MG63 (cell line): Measurements from ENCODE around the gene CTNNA3. TPM values are rescaled to one million over a fixed set of nuclear protein-coding genes. Genes with fewer than 3 reads are reported as not detected.

ENCODE experiments used
- DNase-seq: peaks from one replicate; pipeline ENCODE4 v3.0.0-alpha.2; 2020
- H3K27me3 ChIP-seq: fragments of 250-450 bp; sonication (Bioruptor Pico); 2 replicates; pipeline ENCODE4 v1.5.1; 2020; ENCODE audit warnings: mild to moderate bottlenecking, moderate library complexity
- H3K36me3 ChIP-seq: fragments of 250-450 bp; sonication (Bioruptor Pico); 2 replicates; pipeline ENCODE4 v1.5.1; 2020; ENCODE audit warnings: mild to moderate bottlenecking, moderate library complexity
- H3K4me3 ChIP-seq: fragments of 250-450 bp; sonication (Bioruptor Pico); 2 replicates; pipeline ENCODE4 v1.5.1; 2020; ENCODE audit warnings: mild to moderate bottlenecking, moderate library complexity
- H3K9me3 ChIP-seq: fragments of 250-450 bp; sonication (Bioruptor Pico); 2 replicates; pipeline ENCODE4 v1.5.1; 2020; ENCODE audit warnings: mild to moderate bottlenecking, moderate library complexity
- total RNA-seq: library from RNA; depleted of rRNA; stranded (reverse); fragments of >200 nt; shearing (Covaris generic); gene quantifications from 2 replicates; pipeline ENCODE4 v1.2.3, GENCODE V29; 2014; ENCODE audit warnings: low replicate concordance

The CTNNA3 gene
- total RNA-seq, 1 experiment from 2014 or later: not detected

GRCh38 chr10:66698069-66698468, 997.9 kb downstream of the CTNNA3 start:
- no peak for DNase-seq
- Histone ChIP-seq H3K36me3 (no peaks in the 10 kb centered on the region), H3K4me3 (no peak overlapping the region), H3K9me3 (no peaks in the 10 kb centered on the region), H3K27me3 (no peaks in the 10 kb centered on the region)

GRCh38 chr10:66695046-66695445, 1000.9 kb downstream of the CTNNA3 start:
- no peaks in the 10 kb centered on the region for H3K9me3 ChIP-seq
- no peaks in the 10 kb centered on the region for H3K36me3 ChIP-seq
- no peaks in the 10 kb centered on the region for H3K27me3 ChIP-seq
- H3K4me3 ChIP-seq: no peak overlapping the region
- DNase-seq: no peak

- H3K9me3 ChIP-seq: no peaks in the 10 kb centered on the region
- no peak for DNase-seq
- H3K36me3 ChIP-seq: no peaks in the 10 kb centered on the region
- H3K27me3 ChIP-seq: no peaks in the 10 kb centered on the region
- no peak overlapping the region for H3K4me3 ChIP-seq
Observed at GRCh38 chr10:66684581-66684980, 1011.4 kb downstream of the CTNNA3 start.

GRCh38 chr10:66680886-66681285, 1015.1 kb downstream of the CTNNA3 start:
- H3K4me3 ChIP-seq: no peak overlapping the region
- no peak for DNase-seq
- no peaks in the 10 kb centered on the region for H3K36me3 ChIP-seq
- H3K9me3 ChIP-seq: no peaks in the 10 kb centered on the region
- no peaks in the 10 kb centered on the region for H3K27me3 ChIP-seq

GRCh38 chr10:66678521-66678920, 1017.5 kb downstream of the CTNNA3 start:
- H3K9me3 ChIP-seq: no peaks in the 10 kb centered on the region
- H3K4me3 ChIP-seq: no peak overlapping the region
- H3K36me3 ChIP-seq: no peaks in the 10 kb centered on the region
- H3K27me3 ChIP-seq: no peaks in the 10 kb centered on the region
- no peak for DNase-seq

DNA sequence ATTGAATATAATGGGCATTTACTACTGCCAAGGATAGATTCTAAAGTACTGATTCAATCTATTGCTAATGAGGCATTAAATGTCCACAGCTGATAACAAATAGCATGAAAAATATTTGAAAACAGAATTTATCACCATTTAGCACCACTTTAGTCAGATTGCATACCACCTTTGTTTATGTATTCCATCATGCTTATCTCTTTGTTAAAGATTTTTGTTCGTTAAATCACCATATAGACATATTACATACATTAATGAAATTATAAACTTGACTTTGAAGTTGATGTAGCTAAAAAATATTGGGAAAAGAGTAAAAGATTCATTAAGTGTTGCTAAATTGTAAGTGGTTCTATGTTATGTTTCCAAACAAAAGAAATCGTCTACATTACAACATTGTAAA, 1022.9 kb downstream of the CTNNA3 start:
- Histone ChIP-seq H3K4me3 (no peak overlapping the region), H3K9me3 (no peaks in the 10 kb centered on the region), H3K36me3 (no peaks in the 10 kb centered on the region), H3K27me3 (0 out of 2 replicates have a peak, but pooled peaks cover 3% of the 10 kb centered on the region)
- DNase-seq: no peak

DNA sequence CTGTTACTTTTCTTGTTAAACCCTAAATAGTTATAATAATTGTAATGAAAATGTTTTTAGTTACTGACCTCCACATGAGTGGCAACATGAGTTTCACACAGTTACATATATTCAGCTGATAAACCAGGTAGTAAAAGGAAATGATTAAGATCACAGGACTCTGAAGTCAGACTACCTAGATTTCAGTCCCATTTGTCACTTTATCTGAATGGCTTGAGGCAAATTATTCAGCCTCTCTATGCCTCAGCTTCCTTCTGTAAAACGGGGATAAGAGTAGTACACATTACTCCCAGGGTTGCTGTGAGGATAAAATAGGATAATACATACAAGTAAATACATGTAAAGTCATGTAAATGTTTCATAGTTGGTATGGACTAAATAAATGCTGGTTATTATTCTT, 1024.4 kb downstream of the CTNNA3 start:
- Histone ChIP-seq H3K36me3 (no peaks in the 10 kb centered on the region), H3K4me3 (no peak overlapping the region), H3K9me3 (no peaks in the 10 kb centered on the region), H3K27me3 (0 out of 2 replicates have a peak, but pooled peaks cover 3% of the 10 kb centered on the region)
- DNase-seq: no peak

GRCh38 chr10:66671064-66671463, 1024.9 kb downstream of the CTNNA3 start:
- no peaks in the 10 kb centered on the region for H3K36me3 ChIP-seq
- H3K4me3 ChIP-seq: no peak overlapping the region
- H3K27me3 ChIP-seq: 0 out of 2 replicates have a peak, but pooled peaks cover 3% of the 10 kb centered on the region
- H3K9me3 ChIP-seq: no peaks in the 10 kb centered on the region
- no peak for DNase-seq

- no peaks in the 10 kb centered on the region for H3K27me3 ChIP-seq
- H3K9me3 ChIP-seq: peaks cover 6% of the 10 kb centered on the region
- H3K4me3 ChIP-seq: no peak overlapping the region
- no peaks in the 10 kb centered on the region for H3K36me3 ChIP-seq
- no peak for DNase-seq
Observed at GRCh38 chr10:66656499-66656898, 1039.5 kb downstream of the CTNNA3 start.

GRCh38 chr10:66654861-66655260, 1041.1 kb downstream of the CTNNA3 start:
- Histone ChIP-seq H3K27me3 (no peaks in the 10 kb centered on the region), H3K36me3 (no peaks in the 10 kb centered on the region), H3K9me3 (peaks cover 6% of the 10 kb centered on the region), H3K4me3 (no peak overlapping the region)
- DNase-seq: no peak

- DNase-seq: no peak
- no peaks in the 10 kb centered on the region for H3K27me3 ChIP-seq
- H3K4me3 ChIP-seq: no peak overlapping the region
- peaks cover 6% of the 10 kb centered on the region for H3K9me3 ChIP-seq
- no peaks in the 10 kb centered on the region for H3K36me3 ChIP-seq
Observed at GRCh38 chr10:66651308-66652082, 1044.5 kb downstream of the CTNNA3 start.

DNA sequence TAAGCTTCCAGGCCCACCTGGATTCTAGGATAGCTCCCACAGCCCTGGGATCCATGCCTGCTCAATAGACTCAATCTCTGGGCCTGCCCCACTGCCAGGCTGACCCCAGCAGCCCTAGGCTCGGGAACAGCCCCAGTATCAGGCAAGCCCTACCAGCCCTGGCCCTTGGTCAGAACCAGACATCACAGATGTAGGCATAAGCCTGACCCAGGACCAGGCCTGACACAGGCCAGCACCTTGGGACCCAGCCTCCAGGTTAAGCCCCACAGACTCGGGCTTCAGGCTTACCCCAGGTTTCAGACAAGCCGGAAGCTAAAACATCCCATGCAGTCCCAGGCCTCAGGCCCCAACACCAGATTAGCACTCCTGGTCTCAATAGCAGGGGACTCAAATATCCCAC, 1046.4 kb downstream of the CTNNA3 start:
- Histone ChIP-seq H3K4me3 (no peak overlapping the region), H3K27me3 (no peaks in the 10 kb centered on the region), H3K9me3 (peaks cover 6% of the 10 kb centered on the region), H3K36me3 (no peaks in the 10 kb centered on the region)
- no peak for DNase-seq

DNA sequence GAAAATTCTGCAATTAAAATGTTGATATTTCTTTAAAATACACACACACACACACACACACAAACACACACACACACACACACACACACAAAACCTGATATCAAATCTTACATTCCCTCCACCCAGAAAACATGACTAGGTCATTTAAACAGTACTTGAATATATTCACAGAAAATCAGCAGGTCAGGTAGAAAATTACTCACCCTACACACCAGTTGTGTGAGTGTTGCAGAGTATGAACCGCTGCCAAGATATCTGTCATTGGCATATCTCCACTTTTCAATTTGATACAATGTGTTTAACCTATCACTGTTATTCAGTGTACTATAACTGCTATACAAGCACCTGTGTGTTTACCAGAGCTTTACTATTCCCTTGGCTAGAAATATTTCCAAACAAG, 1053.8 kb downstream of the CTNNA3 start:
- Histone ChIP-seq H3K27me3 (no peaks in the 10 kb centered on the region), H3K4me3 (no peak overlapping the region), H3K9me3 (no peaks in the 10 kb centered on the region), H3K36me3 (no peaks in the 10 kb centered on the region)
- no peak for DNase-seq

- H3K9me3 ChIP-seq: no peaks in the 10 kb centered on the region
- no peaks in the 10 kb centered on the region for H3K27me3 ChIP-seq
- H3K4me3 ChIP-seq: no peak overlapping the region
- DNase-seq: no peak
- no peaks in the 10 kb centered on the region for H3K36me3 ChIP-seq
Observed at GRCh38 chr10:66639371-66639770, 1056.6 kb downstream of the CTNNA3 start.

DNA sequence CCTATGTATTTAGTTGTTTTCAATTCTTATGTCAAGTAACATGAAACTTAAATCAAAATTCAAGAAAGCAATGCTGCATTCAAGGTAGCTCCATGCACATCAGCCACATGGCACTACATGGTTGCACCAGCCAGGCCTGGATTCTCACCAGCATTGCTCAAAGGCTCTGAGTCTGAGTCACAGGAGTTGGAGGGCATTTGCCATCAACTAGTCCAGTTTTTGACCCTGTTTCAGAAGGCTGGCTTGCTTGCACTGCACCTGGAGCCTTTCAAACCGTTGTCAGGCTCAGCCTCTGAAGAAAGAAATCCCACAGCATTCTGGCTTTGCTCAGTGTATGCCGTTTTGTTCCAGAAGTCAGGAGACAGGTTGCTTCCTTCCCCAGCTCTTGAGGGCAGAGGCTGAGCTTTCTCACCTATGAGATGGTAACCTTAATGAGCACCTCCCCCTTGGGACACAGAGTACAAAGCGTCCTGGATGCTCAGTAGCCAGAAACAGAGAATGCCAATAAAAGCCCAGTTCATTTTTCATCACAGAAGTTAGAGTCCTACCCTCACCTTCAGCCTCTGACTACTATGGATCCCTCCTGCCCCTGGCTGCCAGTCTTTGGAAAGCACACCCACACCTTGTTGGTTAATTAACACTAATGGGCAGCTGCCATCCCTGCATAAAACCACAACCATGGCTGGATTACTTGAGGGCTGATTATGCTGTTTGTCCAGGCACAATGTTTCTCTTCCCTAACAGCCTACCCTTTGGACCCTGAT, 1058.5 kb downstream of the CTNNA3 start:
- H3K9me3 ChIP-seq: no peaks in the 10 kb centered on the region
- DNase-seq: peak; percentile 4
- no peaks in the 10 kb centered on the region for H3K36me3 ChIP-seq
- no peaks in the 10 kb centered on the region for H3K27me3 ChIP-seq
- no peak overlapping the region for H3K4me3 ChIP-seq

DNA sequence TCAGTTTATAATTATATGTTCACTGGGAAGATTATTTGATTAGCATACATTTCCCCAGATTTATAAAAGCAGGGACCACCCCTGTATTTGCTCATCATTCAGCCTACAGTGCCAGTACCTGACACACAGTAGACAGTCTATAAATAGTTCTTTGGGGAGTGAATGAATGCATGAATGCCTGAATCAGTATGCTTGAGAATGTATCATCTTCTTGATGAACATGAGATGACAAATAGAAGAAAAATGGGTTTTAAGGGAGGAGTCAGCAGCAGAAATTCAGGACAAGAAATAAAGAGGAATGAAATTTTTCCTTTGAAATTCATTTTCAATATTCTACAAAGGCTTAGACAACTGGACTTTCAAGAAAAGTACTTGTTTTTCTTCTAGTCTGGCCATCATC, 1066.0 kb downstream of the CTNNA3 start:
- Histone ChIP-seq H3K4me3 (no peak overlapping the region), H3K27me3 (no peaks in the 10 kb centered on the region), H3K36me3 (no peaks in the 10 kb centered on the region), H3K9me3 (no peaks in the 10 kb centered on the region)
- DNase-seq: no peak

DNA sequence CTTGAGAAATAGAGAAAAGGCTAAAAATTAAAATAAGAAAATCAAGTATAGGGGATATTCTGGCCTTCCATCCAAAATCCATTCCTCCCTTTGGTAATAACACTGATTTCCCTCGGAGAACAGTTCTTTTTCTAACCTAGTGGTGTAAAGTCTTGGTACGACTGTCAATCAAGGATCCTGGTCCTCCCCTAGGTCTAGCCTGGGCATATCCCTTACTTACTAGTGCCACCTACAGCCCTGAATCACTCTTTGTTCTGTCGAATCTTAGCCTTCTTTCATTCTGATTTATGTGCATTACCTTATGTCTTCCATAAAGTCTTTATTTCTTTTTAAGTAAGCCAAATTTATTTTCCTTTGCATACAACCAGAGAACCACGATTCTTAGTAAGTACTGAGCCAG, 1068.8 kb downstream of the CTNNA3 start:
- Histone ChIP-seq H3K4me3 (no peak overlapping the region), H3K27me3 (no peaks in the 10 kb centered on the region), H3K9me3 (no peaks in the 10 kb centered on the region), H3K36me3 (no peaks in the 10 kb centered on the region)
- DNase-seq: no peak
